SW480 (cell line): ENCODE measurements around the gene KIF26A.

Source experiments
- DNase-seq: peaks from one replicate; pipeline ENCODE4 v3.0.0-alpha.2; 2016; ENCODE audit warnings: low spot score

The KIF26A gene

DNA sequence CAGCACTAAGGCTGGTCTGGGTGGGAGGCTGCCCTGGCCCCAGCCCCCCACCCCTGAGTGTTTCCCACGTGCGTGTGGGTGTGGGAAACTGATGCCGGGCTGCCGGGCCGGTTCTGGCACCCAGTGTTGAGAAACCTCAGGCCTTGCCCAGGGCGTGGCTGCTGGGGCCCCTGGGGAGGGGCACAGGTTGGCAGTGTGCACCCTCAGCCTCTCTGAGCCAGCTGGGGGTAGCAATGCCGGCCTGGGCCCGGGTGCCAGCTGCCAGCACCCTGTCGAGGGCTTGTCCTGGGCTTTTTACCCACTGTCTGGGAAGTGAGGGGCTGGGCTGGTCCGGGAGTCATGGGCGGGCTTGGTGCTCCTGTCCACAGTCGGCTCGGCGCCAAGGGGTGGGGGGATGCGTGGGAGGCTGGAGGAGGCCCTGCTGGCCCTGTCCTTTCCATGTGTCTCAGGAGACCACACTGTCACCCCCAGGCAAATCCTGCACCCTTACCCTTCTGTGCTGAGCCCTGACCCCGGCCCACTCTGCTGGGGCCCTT is 37.2 kb upstream of the KIF26A start:
- DNase-seq: no peak

DNA sequence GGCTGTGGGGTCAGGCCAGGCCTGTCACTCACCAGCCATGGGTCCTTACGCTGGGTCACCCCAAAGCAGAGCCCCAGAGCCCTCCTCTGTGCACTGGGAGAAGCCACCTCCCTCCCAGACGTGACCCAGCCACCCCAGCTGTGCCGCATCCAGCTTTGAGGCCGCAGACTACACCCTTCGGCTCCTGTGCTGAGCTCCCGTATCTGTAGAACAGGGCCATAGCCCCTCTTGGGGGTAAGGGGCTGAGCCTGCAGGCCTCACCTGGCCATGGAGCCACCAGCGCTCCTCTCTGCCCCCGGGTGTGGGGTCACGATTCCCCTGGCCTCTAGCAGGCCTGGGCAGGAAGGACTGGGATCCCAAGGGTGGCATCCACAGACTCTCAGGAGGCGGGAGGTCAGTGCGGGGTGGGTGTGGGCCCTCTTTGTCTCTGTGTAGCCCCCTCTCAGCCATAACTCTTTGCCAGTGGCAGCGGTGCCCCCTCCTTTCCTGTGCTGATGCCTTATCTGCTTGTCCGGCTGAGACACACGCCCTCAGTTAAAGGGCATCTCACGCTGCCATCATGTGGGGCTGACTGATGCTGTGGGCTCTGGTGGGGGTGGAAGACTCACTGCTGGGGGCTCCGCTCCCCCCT is 36.6 kb upstream of the KIF26A start:
- no peak for DNase-seq

DNA sequence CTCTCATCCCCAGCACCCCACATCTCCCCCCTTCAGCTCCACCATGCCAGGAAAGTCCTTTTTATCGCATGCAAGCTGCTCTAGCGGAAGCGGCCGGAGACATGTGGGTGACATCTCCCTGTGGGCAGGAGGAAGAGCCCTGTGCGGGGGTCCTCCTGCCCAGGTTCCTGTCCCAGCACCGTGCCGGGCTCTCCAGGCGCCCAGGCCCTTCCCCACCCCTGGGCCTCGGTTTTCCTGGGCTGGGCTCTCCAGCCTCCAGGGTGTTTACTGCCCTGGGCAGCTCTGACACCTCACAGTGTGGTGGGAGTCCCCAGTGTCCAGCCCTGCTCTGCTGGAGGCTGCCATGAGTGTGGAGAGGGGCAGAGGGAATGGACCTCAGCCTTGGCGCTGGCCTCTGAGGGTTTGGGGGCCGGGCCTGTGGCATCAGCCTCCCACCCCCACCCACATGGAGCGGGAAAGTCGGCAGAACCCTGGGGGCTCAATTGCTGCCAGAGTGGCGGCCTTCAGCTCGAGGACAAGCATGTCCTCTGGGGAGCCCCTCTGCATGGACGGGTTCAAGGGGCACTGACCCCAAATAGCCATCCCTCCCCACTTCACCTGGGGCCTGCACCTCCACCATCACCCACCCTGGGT is 36.0 kb upstream of the KIF26A start:
- no peak for DNase-seq

DNA sequence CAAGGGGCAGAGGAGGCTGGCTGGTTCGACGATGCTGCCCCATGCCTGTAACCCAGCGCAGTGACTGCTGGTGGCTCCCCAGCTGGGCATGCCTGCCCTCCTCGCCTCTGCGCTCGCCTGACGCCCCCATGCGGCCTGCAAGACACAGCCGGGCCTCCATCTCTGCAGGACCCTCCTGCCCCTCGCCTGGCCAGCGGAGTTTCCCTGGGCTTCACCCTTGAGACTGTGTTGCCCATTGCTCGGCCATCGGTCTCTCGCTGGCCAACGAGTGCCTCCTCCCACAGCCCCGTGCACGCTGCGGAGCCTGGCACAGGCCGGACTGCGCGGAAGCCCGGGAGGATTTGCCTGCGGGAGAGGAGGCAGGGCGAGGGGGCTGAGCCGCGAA is 35.3 kb upstream of the KIF26A start:
- no peak for DNase-seq

DNA sequence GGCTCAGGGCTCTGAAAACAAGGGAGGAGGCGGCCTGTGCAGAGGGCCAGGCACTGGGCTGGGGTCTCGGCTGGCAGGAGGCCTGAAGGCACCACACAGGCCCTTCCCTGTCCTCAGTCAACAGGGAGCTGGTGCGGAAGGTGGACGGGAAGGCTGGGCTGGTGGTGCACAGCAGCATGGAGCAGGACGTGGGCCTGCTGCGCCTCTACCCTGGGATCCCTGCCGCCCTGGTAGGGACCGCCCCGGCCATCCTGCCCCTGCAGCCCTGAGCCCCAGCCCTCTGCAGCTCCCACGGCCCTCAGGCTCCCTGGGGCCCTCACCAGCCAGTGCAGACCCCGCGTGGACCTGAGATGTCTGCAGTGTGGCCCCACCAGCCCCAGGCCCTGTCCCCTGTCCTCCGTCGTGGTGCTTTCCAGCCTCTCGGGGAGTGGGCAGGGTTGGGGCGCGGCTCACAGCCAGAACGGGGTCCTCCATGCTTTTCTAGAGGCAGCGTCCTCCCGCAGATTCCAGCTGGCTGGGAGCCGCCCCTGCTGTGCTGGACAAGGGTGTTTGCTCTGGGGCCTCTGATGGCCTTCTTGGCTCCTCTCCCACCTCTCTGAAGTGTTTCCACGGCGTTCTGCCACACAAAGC is 34.8 kb upstream of the KIF26A start:
- no peak for DNase-seq

DNA sequence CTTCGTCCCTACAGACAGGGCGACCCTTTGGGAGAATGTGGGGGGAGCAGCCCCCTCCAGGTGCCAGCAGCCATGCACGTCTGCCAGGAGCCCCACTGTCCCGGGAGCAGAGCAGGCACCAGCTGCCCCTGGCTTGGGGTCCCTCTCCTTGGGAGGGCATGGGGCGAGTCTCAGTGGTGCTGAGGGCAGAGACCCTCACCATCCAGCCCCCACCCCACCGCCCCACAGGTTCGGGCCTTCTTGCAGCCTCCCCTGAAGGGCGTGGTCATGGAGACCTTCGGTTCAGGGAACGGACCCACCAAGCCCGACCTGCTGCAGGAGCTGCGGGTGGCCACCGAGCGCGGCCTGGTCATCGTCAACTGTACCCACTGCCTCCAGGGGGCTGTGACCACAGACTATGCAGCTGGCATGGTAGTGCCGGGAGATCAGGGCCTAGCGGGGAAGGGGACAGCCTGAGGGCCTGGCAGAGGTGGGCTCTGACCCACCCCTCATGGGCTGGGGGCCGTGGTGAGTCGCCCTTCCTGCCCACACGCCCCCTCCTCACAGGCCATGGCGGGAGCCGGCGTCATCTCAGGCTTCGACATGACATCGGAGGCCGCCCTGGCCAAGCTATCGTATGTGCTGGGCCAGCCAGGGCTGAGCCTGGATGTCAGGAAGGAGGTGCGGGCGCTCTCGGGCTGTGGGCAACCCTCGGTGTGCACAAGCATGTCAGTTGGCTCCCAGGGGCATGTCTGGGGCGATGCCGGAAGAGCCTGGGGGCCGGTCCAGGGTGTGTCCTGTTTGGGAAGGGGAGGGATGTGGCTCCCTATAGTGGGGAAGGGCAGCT is 34.1 kb upstream of the KIF26A start:
- no peak for DNase-seq

DNA sequence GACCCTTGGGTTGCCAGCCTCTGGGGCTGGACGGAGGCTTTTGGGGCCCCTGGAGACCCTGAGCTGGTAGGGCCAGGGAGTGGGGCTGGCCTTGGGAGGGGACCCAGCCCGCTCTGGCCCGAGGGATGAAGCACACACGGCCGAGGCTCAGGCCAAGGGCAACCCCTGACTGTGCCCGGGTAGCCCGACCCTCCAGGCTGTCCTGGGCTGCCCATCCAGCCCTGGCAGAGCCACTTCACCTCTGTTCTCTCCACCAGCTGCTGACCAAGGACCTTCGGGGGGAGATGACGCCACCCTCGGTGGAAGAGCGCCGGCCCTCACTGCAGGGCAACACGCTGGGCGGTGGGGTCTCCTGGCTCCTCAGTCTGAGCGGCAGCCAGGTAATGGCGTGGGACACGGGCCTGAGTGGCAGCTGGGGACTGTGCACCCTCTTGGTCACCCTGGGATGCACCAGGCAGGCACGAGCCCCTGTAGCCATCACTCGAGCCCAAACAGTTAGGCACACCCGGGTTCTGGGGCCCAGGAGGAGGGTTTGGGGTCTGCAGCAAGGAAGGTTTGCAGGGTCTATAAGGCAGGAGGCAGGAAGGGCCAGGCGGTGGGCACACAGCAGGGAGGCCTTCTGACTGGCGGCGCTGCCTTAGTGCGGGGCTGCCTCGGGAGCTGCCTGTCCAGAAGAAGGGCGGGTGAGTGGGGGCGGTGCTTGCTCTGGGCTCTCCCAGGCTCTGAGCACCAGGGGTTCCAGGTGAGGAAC is 33.1 kb upstream of the KIF26A start:
- no peak for DNase-seq

DNA sequence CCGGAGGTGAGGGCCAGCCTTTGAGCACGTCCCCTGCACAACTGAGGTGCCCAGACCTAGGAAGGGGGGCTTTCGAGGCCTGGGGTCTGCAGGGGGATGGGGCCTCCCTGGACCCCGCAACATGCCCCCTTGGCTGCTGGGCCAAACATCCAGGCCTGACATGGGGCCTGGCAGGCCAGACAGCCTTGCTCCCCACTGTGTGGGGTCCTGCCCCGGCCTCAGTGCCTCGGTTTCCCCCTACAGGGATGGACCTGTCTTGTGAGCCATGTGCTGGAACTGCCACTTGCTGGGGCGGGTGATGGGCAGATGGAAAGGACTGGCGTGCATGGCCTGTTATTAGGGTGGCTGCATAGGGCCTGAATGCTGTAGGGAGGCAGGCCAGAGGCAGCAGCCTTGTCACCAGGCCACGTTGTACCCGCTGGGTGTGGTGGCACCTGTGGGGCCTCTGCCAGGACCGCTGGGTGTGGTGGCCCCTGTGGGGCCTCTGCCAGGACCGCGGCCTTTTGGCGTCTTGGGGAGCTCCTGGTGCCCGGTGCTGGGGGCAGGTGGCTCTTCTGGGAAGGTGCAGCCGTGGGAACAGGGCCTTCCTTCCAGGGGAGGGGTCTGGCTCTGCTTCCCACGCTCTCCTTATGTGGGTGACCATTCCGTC is 32.4 kb upstream of the KIF26A start:
- no peak for DNase-seq

DNA sequence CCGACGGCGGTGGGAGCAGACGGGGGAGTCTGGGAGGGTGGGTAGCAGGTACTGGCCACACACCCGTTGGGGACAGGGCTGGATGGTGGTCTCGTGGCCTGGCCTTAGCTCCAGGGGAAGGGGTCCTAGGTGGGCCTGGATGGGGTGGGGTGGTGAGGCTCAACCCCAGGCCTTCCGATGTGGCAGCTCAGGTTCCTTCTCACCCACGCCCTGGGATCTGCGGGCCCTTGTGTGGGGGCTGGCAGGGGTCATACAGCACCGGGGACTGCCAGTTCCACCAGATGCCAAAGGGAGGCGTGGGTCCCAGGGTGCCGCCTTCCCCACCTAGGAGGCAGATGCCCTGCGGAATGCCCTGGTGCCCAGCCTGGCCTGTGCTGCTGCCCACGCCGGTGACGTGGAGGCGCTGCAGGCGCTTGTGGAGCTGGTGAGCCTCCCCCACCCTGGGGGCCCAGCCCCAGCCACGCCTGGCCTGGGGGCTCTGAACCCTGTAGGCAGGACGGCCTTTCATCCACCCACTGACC is 31.9 kb upstream of the KIF26A start:
- no peak for DNase-seq

DNA sequence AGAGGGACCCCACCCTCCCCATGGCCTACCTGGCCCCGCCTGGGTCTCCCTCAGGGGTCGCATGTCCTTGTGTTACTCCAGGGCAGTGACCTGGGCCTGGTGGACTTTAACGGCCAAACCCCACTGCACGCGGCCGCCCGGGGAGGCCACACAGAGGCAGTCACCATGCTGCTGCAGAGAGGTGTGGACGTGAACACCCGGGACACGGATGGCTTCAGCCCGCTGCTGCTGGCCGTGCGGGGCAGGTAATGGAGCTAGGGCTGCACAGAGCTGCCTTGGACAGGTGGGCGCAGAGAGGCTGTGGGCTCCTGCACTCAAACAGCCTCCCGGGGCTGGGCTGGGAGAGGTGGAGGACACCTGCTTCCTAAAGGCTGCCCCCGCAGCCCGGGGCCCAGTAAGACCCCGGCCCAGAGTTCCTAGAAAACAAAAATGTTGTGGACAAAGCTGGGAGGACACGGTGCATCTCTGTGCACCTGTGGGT is 31.2 kb upstream of the KIF26A start:
- DNase-seq: no peak

DNA sequence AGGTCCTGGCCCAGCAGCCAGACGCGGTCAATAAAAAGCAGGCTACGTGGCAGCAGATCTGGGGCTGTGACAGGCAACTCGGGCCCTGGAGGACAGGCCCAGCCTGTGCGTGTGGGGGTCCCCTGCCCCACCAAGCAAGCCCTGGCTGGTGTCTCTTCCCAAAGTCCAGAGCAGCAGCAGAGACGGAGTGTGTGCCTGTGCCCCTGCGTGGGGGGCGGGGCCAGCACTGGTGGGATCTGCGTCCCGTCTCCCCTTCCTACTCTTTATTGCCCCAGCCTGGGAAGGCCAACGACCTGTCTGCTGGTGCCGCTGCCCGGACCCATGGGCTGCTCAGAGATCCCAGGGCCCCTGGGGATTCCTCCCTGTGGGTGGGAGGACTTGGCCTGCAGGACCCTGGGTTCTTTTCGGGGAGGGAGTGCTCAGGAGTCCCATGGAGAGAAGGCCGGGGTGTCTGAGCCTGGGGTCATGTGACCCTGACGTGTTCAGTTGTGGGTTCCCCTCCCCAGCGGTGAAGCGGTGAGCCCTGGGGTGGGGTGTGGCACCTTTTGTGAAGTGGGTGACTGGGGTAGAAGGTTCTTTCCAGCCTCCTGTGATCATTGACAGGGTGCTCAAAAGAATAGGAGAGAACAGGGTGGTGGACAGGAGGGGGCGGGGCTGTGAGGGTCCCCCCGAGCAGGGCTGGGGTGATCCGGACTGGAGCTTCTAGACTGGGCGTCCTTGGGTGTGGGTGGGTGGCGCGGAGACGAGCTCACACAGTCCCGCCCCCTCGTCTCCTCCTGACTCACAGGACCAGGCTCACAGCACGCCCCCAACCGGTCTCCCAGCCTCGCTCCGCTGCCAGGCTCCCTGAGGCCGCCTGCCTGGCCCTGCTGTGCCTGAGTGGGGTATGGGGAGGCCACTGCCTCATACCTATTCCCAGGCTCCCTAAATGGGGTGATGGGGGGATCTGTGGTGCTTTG is 30.5 kb upstream of the KIF26A start:
- DNase-seq: peak; percentile 70

DNA sequence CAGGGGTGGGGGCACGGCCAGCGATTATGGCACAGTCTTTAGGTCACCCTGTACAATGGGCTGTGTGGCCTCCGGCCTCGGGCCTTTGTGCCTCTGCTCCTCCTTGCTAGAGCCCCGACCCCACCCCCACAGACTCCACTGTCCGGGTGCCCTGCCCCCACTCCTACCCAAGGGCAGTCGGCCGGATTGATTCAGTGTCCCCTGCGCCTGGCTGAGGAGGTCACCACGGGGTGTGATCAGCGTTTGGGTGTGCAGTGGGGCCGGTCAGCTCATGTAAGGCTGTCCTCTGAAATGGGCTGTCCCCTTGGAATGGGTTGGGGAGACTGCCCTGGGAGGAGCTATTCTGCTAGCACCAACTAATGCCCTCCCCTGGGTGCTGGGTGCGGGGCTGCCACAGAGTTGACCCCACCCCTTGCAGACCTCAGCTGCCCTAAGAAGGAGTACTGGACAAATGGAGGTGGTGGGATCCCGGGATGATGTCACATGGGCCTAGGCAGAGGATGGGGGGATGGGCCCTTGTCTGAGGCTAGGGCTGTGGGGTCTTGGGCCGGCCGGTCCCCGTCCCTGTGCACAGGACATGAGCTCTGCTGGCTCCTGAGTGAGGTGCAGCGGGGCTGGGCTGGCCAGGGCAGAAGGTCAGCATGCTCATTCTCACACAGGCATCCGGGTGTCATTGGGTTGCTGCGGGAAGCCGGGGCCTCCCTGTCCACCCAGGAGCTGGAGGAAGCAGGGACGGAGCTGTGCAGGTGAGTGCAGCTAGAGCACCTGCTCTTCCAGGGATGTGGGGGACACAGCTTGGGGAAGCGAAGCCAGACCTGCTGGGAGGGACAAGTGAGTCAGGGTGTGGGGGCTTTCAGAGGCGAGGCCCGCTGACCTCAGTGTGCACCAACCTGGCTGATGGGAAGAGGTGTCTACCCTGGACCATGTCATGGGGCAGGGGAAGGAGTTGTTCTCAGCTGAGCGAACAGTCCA is 29.5 kb upstream of the KIF26A start:
- DNase-seq: no peak

DNA sequence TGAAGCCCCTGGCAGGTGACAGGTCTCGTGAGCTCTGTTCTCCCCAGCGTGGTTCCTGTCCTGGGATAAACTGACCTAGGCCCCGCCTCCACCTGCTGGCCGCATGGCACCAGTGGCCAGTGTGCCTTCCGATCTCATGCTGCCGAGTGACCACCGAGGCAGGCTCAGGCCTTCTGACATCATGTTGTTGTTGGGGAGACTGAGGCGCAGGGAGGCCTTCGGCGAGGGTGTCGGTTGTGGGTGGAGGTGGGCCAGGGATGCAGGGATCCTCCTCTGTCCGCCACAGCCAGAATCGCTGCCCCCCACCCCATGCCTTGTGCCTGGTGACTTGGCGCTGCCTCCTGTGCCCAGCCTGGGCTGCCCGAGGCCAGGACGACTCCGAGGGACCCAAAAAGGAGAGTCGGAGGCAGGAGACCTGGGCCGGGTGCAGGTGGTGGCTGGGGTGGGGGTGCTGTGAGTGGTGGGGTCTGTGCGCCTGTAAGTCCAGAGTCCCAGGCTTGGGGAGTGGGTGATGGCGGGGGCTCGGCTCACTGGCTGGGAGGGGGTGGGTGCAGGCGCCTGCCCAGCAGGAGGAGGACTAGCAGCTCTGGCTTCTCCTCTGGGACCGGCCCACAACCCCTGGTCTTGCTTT is 28.5 kb upstream of the KIF26A start:
- DNase-seq: no peak

DNA sequence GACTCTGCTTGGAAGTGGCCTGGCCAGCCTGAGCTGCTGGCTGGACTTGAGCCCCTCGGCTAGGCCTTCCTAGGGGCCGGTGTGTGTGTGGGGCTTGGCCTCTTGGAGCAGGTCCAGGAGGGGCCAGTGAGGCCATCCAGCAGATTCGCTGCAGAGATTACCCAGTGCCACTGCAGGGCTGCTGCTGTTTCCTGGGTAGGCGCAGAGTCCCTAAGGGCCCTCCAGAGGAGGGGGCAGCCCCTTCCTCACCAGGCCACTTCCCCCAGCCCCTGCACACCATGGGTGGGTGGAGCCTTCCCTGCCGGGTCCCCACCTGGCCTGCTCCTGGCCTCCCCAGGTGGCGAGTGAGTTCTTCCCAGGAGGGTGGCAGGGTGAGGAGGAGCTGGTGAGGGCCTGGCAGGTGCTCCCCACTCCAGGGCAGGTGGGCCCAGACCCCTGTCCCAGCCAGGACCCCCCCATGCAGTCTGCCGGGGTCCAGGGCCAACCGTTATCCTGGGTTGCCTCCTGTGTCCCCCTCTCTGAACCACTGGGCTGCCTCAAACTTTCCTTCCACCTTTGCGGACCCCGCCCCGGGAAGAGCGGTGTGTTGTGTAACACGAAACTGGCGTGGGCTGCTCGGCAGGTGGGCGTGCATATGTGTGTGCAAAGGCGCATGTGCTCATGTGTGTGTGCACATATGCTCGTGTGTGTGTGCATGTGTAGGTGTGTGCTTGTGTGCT is 27.7 kb upstream of the KIF26A start:
- no peak for DNase-seq

DNA sequence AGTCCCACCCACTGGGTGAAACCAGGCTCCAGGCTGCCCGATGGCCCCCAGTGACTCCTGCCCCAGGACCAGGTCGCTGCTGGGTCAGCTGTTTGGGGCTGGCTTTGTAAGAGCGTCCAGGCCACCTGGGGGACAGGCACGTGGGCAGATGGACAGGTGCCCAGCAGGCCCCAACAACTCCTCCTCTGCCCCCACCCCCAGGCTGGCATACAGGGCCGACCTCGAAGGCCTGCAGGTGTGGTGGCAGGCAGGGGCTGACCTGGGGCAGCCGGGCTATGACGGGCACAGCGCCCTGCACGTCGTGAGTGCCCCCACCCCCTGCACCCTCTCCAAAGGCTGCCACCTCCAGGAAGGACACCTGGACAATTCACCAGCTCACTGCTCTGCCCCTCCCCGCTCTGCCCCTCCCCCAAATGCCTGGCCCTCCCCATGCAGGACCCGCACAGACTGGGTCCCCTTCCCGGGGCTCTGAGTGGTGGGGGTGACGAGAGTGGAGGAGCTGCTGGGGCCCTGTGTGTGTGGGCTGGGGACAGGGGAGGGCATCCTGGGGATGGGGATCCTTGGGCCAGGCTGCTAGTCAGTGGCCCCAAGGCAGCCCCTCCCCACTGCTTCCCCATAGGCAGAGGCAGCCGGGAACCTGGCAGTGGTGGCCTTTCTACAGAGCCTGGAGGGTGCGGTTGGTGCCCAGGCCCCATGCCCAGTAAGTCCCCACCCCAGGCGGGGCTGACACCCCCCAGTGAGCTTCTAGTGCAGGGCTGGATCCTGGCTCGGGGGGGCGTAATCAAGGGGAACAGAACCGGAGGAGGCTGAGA is 26.9 kb upstream of the KIF26A start:
- DNase-seq: no peak

DNA sequence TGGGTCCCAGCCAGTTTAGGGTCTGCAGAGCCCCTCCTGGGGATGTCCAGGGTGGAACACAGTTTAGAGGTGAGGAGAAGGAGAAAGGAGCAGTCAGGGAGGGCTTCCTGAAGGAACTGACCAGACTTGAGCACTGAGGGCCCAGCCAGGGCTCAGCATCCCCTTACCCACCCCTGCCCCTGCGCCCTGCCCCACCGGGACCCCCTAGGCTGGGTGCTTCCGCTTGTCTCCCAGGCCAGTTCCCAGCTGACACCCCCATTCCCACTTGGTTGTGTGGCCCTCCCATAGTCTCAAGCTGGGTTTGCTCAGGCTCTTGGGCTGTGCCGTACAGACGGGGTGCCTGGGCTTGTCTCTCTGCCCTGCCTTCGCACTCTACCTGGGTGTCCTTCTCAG is 26.3 kb upstream of the KIF26A start:
- no peak for DNase-seq
